DMS53 treated with DMSO at 0.1 percent for 48 hours (cell line): ENCODE results near the gene IFITM1.
"Not testable (repeated sequence)": the region's sequence is repeated elsewhere in the genome, so short reads cannot be mapped to it uniquely, and the experiment has no call there.

Source experiments
- DNase-seq: peaks from one replicate; lab custom pipeline; 2025; ENCODE audit not compliant: unreplicated experiment; lab: John Stamatoyannopoulos, UW

IFITM1 gene

GRCh38 chr11:325796-326591 is 12.2 kb downstream of the IFITM1 start:
- no peak for DNase-seq

GRCh38 chr11:326592-326841 is 12.7 kb downstream of the IFITM1 start:
- DNase-seq = no peak

GRCh38 chr11:326842-327580 is 13.2 kb downstream of the IFITM1 start:
- no peak for DNase-seq

GRCh38 chr11:327581-327923 is 13.7 kb downstream of the IFITM1 start:
- DNase-seq = no peak

- no peak for DNase-seq
Measured at GRCh38 chr11:328012-328411, 14.2 kb downstream of the IFITM1 start.

- not testable (repeated sequence) for DNase-seq
Measured at GRCh38 chr11:328516-329100, 14.8 kb downstream of the IFITM1 start.

- no peak for DNase-seq
Measured at GRCh38 chr11:329886-330253, 16.0 kb downstream of the IFITM1 start.

- DNase-seq = no peak
Measured at GRCh38 chr11:330307-330693, 16.5 kb downstream of the IFITM1 start.

GRCh38 chr11:330694-331357 is 17.0 kb downstream of the IFITM1 start:
- no peak for DNase-seq

GRCh38 chr11:331358-332060 is 17.7 kb downstream of the IFITM1 start:
- DNase-seq = no peak

GRCh38 chr11:332651-333480 is 19.0 kb downstream of the IFITM1 start:
- DNase-seq = no peak

- DNase-seq = not testable (repeated sequence)
Measured at GRCh38 chr11:333616-334263, 19.9 kb downstream of the IFITM1 start.

- DNase-seq = no peak
Measured at GRCh38 chr11:334264-334994, 20.6 kb downstream of the IFITM1 start.

- no peak for DNase-seq
Measured at GRCh38 chr11:335779-336658, 22.2 kb downstream of the IFITM1 start.

GRCh38 chr11:336659-337198 is 22.9 kb downstream of the IFITM1 start:
- DNase-seq = no peak

- DNase-seq = no peak
Measured at GRCh38 chr11:337711-338110, 23.9 kb downstream of the IFITM1 start.

- no peak for DNase-seq
Measured at GRCh38 chr11:339963-340362, 26.1 kb downstream of the IFITM1 start.
